KBM-7 (cell line): ENCODE measurements around the gene PNMT.
A peak's percentile ranks its signal among the peaks of the same experiment; 100 is the strongest.

ENCODE experiments used
- DNase-seq: peaks from one replicate; pipeline ENCODE4 v3.0.0-alpha.2; 2015
- in situ Hi-C: fragments of 300-500 bp; cut with MboI; formaldehyde crosslinking; loops from 2 replicates; pipeline ENCODE4 v1.14.3; 2020; ENCODE audit warnings: low sequenced_read_pairs, low pct_unique_long_range_greater_than_20kb, mixed read lengths

Gene PNMT

DNA sequence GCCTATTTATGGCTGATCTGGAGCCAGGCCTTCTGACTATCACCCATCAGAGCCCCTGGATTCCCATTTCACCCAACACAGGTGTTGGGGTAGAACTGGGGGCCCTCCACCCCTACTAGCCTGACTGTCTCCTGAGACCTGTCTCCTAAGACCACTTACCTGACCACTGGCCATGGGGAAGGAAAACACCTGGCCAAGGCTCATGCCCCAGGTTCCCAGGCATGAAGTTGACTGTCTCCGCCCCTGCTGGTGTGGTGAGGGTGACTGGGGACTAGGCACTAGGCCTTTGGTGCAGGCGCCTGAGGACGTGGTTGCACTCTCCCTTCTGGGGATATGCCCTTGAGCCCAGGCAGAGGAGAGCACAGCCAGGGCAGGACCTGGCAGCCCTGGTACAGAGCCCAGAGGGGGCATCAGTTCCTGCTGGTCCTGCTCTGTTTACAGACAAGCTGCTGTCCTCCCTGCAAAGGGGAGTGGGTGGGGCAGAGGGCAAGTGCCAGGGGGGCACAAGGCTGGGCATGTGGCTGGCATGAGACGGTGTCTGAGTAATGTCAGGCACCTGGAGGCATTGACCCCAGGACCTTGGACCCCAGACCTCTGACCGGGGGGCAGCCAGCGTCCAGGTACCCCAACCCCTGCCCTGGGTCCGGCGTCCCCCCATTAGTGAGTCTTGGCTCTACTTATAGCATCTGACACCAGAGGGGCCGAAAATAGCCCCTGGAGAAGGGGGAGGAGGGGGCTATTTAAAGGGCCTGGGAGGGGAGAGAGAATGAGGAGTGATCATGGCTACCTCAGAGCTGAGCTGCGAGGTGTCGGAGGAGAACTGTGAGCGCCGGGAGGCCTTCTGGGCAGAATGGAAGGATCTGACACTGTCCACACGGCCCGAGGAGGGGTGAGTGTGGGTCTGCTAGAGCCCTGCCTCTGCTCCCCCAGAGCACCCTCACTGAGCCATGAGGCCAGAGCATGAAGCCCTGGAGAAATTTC is 3.4 kb upstream of the PNMT start, which contains the start of gene TCAP:
Gene TCAP (plus strand): TSS at position 769 of the 981 bp plus-strand sequence. CDS start 11 bp downstream, at position 780.
- in situ Hi-C loops: loop anchor here (25.0 kb wide), 1 partner anchor 103 kb away; no protein-coding TSS in a partner anchor
- no peak for DNase-seq

DNA sequence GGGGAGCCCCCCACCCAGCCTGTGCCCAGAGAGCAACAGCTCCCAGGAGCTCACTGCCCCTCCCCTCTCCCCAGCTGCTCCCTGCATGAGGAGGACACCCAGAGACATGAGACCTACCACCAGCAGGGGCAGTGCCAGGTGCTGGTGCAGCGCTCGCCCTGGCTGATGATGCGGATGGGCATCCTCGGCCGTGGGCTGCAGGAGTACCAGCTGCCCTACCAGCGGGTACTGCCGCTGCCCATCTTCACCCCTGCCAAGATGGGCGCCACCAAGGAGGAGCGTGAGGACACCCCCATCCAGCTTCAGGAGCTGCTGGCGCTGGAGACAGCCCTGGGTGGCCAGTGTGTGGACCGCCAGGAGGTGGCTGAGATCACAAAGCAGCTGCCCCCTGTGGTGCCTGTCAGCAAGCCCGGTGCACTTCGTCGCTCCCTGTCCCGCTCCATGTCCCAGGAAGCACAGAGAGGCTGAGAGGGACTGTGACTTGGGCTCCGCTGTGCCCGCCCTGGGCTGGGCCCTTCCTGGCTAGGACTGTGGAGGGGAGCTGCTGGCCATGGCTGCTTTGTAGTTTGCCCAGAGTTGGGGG is 2.5 kb upstream of the PNMT start:
- in situ Hi-C loops: loop anchor here (25.0 kb wide), 1 partner anchor 103 kb away; no protein-coding TSS in a partner anchor
- no peak for DNase-seq

- DNase-seq: no peak
- in situ Hi-C loops: loop anchor here (25.0 kb wide), 1 partner anchor 104 kb away; no protein-coding TSS in a partner anchor
Observed at GRCh38 chr17:39666231-39666600, 2.0 kb upstream of the PNMT start.

DNA sequence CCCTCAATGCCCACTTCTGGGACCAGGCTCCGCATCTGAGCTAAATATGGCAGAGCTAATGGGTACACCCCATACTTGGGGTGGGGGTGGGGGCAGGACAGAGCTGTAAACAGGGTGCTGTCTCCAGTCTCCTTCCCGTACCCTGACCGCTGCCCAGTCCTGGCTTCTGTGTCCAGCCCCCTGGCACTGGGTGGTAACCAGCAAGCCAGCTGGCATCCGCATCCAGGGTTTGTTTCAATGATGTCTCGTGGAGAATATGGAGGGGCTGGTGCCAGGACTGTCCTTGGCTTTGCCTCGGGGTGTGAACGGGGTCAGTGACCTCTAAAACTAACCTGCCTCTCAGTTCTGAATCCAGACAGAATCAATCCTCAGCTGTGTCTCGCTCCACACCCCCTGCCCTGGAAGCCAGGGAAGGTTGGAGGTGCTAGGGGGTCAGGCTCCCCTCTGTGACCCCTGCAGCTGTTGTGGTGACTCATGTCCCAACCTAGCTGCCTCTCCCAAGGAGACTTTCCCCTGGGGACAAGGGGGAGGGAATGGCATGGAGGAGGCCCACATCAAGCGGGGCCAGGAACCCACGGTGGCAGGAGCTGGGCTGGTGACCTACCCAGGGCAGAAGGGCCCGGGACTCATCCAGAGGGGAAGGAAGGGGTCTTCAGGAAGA is 1.5 kb upstream of the PNMT start:
- in situ Hi-C loops: loop anchor here (25.0 kb wide), 1 partner anchor 104 kb away; no protein-coding TSS in a partner anchor
- DNase-seq: no peak

- in situ Hi-C loops: loop anchor here (25.0 kb wide), 1 partner anchor 105 kb away; no protein-coding TSS in a partner anchor
- no peak for DNase-seq
Observed at GRCh38 chr17:39667262-39667944, 850 bp upstream of the PNMT start.

DNA sequence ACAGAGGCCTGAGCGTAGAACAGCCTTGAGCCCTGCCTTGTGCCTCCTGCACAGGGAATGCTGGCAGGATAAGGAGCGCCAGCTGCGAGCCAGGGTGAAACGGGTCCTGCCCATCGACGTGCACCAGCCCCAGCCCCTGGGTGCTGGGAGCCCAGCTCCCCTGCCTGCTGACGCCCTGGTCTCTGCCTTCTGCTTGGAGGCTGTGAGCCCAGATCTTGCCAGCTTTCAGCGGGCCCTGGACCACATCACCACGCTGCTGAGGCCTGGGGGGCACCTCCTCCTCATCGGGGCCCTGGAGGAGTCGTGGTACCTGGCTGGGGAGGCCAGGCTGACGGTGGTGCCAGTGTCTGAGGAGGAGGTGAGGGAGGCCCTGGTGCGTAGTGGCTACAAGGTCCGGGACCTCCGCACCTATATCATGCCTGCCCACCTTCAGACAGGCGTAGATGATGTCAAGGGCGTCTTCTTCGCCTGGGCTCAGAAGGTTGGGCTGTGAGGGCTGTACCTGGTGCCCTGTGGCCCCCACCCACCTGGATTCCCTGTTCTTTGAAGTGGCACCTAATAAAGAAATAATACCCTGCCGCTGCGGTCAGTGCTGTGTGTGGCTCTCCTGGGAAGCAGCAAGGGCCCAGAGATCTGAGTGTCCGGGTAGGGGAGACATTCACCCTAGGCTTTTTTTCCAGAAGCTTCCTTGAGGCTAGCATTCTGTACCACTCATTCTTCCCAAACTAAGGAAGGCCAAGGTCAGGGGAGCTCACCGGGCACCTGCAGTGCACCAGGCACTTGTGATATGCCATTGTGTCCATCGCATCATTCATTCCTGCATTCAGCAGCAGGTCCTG is 1.9 kb downstream of the PNMT start:
- no peak for DNase-seq
- in situ Hi-C loops: loop anchor here (25.0 kb wide), 1 partner anchor 108 kb away; no protein-coding TSS in a partner anchor

- DNase-seq: no peak
- in situ Hi-C loops: loop anchor here (25.0 kb wide), 1 partner anchor 108 kb away; no protein-coding TSS in a partner anchor
Observed at GRCh38 chr17:39670746-39671145, 2.5 kb downstream of the PNMT start.

GRCh38 chr17:39671651-39672521 is 3.6 kb downstream of the PNMT start:
- no peak for DNase-seq
- in situ Hi-C loops: loop anchor here (25.0 kb wide), 1 partner anchor 110 kb away; no protein-coding TSS in a partner anchor

GRCh38 chr17:39672522-39673334 is 4.5 kb downstream of the PNMT start:
- DNase-seq: no peak
- in situ Hi-C loops: loop anchor here (25.0 kb wide), 1 partner anchor 110 kb away; no protein-coding TSS in a partner anchor

GRCh38 chr17:39673335-39674081 is 5.3 kb downstream of the PNMT start:
- in situ Hi-C loops: loop anchor here (25.0 kb wide), 1 partner anchor 111 kb away; no protein-coding TSS in a partner anchor
- no peak for DNase-seq

- no peak for DNase-seq
- in situ Hi-C loops: loop anchor here (25.0 kb wide), 1 partner anchor 112 kb away; no protein-coding TSS in a partner anchor
Observed at GRCh38 chr17:39674179-39674578, 5.9 kb downstream of the PNMT start.

DNA sequence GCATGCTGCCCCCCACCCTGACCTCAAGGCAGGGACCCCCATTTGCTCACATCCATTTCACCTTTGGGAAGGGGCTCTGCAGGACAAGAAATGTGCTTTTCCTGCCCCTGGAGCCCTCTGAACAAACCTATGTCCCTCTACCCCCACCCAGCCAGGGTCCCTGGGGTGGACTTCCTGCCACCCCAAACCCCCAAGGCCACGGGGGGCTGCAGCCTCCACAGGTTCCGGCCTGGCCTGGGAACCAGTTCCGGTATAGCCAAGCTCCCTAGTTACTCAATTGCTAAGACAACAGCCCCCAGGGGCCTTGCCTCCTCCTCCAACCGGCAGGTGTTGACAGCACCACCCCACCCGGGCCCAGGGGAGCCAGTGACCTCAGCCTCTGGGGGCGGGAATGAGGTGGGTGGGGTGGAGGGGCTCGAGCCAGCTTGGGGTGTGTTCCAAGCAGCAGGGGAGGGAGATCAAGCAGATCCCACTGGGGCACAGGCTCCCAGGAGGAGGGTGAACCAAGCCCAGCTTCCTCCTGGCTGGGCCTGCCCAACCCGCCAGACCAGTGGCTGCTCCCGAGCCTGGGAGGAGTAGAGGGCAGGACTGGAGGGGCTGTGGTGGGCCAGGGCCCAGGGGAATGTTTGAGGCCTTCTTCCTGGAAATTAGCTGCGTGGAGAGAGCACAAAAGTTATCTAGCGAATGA is 6.6 kb downstream of the PNMT start:
- DNase-seq: no peak
- in situ Hi-C loops: loop anchor here (25.0 kb wide), 1 partner anchor 113 kb away; no protein-coding TSS in a partner anchor

DNA sequence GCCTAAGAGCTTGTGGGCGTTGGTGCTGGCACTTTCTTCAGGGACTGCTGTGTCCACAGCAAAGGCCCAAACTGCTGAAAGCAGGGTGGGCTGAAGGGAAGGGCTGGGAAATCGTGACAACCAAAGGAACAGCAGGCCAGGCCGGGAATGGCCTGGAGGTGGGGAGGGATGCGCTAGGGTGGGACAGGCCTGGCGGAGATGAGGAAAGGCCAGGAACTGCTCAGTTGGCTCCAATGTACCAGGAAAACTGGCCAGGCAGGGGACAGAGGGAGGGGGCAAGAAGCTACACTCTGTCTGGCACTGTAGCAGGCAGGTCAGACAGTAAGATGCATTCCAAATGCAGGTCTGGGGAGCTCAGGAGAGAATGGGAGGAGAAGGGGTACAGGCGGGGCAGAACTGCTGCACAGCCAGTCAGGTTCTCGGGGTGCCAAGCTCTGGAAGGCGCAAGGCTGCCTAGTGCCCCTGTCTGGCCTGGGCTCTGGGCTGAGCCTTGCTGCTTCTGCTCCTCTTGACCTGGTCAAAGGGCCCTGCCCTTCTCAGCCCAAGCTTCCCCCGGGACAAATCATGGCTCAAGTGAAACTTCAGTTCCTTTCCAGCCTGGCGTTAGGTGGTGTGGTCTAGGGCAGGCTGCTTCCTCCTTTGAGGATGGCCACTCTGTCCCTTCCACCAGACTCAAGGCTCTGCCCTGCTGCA is 7.3 kb downstream of the PNMT start:
- in situ Hi-C loops: no loop called here
- DNase-seq: no peak

DNA sequence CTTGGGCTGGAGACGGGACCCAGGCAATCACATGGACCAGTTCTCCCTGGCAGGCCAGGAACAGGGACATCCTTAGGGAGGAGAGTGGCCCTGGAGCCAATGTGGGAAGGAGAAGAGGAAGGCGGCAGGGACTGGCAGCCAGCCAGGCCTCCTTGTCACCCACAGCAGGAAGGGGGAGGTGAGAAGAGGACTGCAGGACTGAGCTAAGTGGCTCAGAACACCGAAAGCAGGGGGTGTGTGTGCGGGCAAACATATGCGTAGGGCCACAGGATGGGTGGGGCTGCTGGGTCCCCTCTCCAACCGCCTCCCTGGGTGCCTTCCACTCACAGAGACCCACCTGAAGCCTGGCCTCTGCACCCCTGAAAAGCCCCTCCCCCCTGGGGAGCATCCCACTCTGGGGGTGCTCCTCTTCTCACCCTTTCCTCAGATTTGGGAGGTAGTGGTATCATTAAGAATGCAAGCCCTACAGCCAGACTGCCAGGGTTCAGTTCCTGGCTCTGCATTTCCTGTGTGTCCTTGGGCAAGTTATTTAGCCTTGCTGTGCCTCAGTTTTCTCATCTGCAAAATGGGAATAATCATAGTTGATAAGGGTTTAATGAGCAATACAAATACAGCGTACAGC is 8.1 kb downstream of the PNMT start:
- DNase-seq: peak; percentile 75
- in situ Hi-C loops: no loop called here
